HG02678 (cell line): ENCODE data around the gene LRFN4.
A peak's percentile ranks its signal among the peaks of the same experiment; 100 is the strongest.

Experiments used
- ATAC-seq: cut with Tn5 transposase; IDR thresholded peaks from one replicate; pipeline ENCODE4 v1.9.1; 2021; ENCODE audit warnings: mild to moderate bottlenecking, moderate library complexity; ENCODE audit not compliant: unreplicated experiment

The LRFN4 gene

GRCh38 chr11:66845143-66845875 is 11.6 kb upstream of the LRFN4 start:
- no peak for ATAC-seq

GRCh38 chr11:66845876-66846212 is 11.0 kb upstream of the LRFN4 start:
- ATAC-seq = no peak

GRCh38 chr11:66846671-66847091 is 10.2 kb upstream of the LRFN4 start:
- no peak for ATAC-seq

DNA sequence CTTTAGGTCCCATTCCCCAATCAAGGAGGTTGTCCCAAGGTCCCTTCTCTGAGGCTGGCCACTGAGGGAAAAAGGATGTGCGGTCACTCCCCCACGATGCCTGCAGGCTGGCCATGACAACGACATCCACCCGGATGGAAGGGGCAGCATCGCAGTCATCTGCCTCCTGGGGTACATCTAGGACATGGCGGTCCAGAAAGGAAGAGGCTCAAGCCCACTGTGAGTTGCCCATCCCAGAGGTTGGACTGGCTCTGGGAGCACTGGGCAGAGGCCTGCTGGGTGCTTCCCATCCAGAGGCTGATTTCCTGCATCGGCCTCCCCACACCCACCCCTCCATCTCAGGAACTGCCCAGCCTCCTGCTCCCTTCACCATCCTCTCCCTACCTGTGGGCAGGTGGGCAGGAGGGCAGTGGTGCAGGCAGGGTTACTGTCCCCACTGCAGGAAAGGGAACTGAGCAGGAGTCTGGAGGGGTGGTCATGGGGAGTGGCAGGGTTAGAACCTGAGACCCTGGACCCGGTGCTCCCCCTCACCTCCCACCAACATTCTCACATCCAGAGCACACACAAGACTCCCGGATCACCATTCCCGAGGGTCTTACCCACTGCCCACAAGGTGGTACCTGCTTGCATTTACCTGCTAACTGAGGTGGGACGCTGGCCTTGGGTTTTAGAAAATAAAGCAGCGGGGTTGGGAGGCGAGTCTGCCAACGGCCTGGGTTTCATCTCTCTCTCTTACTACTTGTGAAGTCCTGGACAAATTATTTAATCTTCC is 9.2 kb upstream of the LRFN4 start:
- no peak for ATAC-seq

DNA sequence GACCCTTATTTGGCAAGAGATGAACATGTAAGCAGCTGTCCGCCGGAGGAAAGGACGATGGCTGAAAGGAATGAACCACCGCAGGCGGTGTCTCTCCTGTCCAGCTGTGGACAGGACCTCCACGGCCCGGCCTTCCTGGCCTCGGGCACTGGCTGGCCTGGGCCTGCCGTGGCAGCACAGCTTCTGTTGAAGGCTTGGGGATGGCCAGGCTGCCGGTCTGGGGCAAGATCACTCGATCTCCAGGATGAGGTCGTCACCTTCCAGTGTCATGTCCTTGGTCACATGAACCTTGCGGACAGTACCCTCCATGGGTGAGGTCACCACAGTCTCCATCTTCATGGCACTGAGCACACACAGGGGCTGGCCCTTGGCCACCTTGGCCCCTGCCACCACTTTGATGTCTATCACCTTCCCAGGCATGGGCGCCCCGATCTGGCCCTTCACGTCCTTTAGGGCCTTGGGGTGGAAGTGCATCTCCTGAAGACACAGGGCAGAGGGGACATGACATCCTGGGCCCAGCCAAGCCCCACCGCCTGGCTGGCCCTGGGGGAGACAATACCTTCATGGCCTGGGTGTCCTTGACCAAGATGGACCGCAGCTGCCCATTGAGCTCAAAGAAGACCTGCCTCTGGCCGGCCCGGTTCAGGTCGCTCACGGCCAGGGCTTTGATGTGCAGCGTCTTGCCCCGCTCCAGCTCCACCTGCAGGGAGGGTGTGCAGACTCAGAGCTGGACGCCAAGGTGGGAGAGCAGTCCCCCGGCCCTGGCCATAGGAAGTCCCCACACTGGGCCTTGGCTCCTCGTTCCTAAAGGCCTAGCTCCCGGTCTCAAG is 8.0 kb upstream of the LRFN4 start:
- ATAC-seq = no peak

DNA sequence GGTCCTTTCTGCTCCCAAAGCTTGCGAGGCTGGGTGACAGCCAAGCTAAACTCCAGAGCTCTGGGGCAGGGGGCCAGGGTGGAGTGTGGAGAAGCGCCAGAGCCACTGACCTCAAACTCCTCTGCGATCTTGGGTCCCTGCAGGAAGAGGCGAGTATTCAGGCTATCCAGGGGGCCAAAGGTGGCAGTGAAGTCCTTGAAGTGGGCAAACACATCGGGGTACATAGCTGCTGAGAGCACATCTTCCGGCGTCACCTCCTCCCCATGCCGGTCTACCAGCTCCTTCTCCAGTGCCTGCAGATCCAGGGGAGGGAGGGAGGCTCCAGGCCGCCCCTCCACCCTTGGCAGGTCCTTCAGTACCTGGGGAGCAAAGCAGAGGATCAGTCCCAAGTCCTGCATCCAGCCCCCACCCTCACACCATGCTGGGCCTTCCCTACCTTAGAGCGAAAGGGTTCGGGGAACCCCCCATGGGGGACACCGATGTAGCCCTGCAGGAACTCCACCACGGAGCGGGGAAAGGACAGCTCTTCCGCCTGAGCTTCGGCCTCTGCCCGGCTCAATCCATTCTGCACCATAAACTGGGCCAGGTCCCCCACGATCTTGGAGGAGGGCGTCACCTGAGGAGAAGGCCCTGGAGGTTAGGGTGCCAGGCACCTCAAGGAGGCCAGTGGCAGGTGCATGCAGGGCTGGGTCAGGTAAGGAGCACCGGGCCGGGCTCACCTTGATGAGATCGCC is 7.2 kb upstream of the LRFN4 start:
- no peak for ATAC-seq

DNA sequence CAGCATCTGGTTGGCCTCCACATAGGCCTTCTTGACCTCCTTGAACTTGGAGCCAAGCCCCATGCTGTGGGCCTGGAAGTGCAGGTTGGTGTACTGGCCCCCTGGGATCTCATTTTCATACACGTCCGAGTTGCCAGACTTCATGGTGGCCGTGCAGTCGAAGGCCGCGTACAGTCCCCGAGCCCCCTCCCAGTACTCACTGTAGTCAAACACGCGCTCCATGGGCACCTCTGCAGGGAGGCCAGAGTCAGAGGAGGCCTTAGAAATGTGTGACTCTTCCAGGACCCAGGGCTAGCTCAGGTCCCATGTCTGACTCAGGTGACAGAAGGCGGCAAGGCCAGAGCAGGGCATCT is 6.7 kb upstream of the LRFN4 start:
- no peak for ATAC-seq

GRCh38 chr11:66850588-66851238 is 6.2 kb upstream of the LRFN4 start:
- ATAC-seq = no peak

DNA sequence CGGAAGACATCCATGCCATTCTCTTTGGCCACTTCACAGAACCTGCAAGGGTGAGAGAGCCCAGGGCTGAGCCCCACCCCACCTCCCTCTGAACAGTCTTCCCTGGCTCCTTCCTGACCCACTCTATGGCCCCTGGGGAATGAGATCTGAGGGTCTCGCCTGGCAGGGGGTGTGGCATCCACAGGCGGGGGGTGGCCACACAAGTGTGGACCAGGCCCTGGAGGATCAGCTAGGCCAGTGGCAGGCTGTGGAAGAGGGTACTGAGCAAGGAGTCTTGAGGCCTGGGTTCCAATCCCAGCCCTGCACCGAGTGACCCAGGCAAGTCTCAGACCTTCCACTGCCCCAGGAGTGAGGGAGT is 5.6 kb upstream of the LRFN4 start:
- no peak for ATAC-seq

DNA sequence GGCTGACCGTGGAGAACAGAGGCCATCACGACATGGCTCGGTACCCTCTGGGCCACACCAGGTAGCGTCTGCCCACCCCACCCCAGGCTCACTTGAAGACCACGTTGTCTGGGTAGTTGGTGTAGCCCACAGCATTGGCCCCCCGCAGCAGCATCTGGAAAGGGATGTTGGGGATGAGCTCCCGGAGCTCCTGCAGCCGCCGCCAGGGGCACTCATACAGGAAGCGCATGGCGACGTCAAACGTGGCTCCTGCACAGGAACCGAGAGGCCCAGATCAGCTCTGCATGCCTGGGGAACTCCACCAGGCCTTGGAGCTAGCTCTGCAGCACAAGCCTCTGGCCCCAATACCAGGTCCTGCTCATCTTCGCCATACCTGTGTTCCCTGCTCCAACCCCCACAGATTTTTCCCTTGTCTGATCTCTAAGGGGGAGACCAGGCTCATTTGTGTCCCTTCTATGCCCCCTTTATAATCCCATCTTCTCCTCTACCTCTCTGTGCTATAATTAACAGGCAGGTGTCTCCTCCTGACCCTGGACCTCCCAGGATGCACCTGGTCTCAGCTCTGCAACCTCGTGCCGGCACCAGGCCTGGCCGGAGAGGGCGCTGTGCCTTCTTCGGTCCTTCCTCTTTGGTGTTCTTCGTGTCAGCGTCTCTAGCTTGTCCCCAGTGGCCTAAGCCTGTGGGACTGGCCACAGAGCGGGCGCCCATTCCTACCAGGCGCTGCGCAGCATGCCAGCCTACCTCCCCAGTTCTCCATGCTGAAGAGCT is 5.0 kb upstream of the LRFN4 start:
- no peak for ATAC-seq

DNA sequence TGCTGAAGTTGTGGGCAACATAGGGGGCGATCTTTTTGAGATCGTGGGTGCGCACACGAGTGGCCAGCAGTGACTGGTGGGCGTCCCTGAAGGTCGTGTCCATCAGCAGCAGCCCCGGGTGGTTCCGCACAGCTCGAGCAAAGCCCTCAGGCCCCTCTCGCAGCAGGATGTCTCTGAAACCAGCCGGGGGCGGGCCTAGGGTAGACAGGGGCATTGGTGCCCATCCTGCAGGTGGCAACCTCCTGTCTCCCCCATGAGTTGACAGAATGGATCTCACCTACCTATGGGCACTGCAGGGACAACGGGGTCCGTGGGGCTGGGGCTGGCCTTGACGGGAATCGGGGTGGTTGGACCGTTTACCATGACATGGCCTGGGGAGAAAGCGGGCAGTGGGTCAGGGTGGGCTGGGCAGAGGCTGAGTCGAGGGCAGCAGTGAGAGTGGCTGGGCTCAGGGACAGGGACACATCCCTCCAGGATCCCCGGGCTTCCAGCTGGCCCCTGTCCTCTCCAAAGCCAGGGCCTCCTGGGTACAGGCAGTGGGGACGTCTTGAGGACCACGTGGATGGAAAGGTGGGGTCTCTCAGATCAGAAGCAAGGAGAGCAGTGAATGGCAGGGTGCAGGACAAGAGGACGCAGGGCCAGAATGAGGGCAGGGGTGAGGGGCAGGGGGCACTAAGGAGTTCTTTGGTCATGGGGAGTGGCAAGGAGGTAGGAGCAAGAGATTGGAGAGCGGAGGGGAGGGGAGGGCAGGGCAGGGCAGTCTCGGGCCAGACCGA is 4.2 kb upstream of the LRFN4 start:
- ATAC-seq = no peak

DNA sequence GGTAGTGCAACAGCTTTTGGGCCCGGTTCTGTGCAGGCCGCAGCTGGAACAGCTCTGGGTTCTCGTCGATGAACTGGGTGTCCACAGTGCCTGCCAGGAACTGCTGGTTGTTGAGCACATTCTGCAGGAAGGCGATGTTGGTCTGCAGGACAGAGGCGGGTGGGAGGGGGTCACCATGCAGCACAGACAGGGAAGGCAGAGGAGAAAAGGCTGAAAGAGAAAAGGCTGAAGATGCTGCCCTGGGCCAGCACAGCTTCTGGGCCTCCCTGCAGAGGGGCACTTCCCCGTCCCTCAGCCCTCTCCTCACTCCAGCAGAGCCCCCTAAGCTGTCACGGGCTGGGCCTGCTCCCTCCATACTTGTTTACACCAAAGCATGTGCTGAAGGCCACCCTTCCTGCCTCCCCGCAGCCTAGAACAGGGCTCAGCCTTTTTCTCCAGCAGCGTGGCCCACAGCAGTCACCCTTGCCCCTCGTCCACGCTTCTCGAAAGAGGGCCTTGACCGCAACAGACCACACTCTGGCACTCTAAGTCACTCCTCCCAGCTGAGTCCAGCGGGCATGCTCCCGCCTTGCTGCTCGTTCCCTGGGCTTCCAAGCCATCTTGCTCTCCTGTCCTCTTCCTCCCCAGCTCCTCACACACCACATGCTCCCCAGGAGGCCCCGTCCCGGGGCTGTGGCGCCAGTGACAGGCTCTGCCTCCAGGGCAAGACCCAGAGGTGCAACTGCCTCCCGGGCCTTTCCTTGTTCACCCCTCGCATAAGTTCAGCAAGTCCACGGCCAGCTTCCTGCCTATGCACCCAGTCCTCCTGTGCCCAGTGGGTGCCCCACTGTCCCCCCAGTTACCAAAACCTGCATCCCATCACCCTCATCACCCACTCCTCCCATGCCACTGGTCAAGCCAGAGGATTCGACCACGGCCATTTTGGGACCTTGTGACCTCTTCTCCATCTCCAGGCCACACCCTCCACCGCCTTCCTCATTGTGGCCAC is 3.3 kb upstream of the LRFN4 start:
- ATAC-seq = no peak

GRCh38 chr11:66854231-66854661 is 2.6 kb upstream of the LRFN4 start:
- no peak for ATAC-seq

- ATAC-seq = no peak
Observed at GRCh38 chr11:66854729-66855211, 2.1 kb upstream of the LRFN4 start.

GRCh38 chr11:66855574-66856495 is 1.0 kb upstream of the LRFN4 start:
- peak; percentile 70 for ATAC-seq

DNA sequence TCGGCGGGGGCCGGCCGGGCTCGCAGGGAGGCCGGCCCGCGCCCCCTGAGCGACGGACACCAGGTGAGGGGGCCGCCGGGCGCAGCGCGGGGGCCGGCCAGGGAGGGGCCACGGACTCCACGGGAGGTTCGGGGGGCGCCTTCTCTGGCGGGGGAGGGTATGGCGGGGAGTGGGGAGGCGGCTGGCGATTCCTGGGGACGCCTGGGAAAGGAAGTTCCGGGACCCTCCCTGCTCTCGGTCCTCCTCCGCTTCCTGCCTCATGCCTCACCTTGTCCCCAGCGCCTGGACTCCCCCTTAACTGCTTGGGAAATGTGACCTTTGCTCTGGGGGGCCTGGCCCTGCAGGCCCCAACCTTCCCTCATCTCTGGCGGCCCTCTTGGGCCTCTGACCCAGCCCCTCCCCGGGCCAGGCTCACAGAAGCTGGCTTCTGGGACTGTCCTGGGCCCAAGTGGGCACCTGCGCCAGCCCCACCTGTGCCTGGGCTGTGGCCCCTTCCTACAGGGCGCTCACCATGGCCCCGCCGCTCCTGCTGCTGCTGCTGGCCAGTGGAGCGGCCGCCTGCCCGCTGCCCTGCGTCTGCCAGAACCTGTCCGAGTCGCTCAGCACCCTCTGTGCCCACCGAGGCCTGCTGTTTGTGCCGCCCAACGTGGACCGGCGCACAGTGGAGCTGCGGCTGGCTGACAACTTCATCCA is 516 bp downstream of the LRFN4 start:
- ATAC-seq = peak; percentile 1
